Thyroid gland (tissue), 4 donors: ENCODE results near the gene KLHL36. TPM values are rescaled to one million over a fixed set of nuclear protein-coding genes. Genes with fewer than 3 reads are reported as not detected.

Source experiments
- DNase-seq, 2 donors: peaks; one replicate each; pipeline ENCODE4 v3.0.0-alpha.2; 2019
- H3K27ac ChIP-seq, 3 donors: fragments of 200-600 bp; sonication (generic); 1 replicate in 2 of 3; 2 replicates in 1 of 3; pipeline ENCODE4 v1.5.1; 2016 to 2019; ENCODE audit warnings: mild to moderate bottlenecking in 1 of 3, moderate library complexity in 1 of 3
- H3K27me3 ChIP-seq: fragments of 200-600 bp; sonication (generic); one replicate; pipeline ENCODE4 v1.5.1; 2019
- H3K36me3 ChIP-seq, 2 donors: fragments of 200-600 bp; sonication (generic); one replicate each; pipeline ENCODE4 v1.5.1; 2016 to 2019
- H3K4me1 ChIP-seq, 2 donors: fragments of 200-600 bp; sonication (generic); one replicate each; pipeline ENCODE4 v1.5.1; 2017 to 2019
- H3K4me3 ChIP-seq, 3 donors: fragments of 200-600 bp; sonication (generic); replicated peaks in 1 of 3; 1 replicate in 2 of 3; 2 replicates in 1 of 3; pipeline ENCODE4 v1.5.1; 2016; ENCODE audit warnings: mild to moderate bottlenecking in 1 of 3
- H3K9me3 ChIP-seq: fragments of 200-600 bp; sonication (generic); one replicate; pipeline ENCODE4 v1.5.1; 2017
- CTCF ChIP-seq, 6 experiments: fragments of 200-600 bp in 3 of 6; fragments of 450-650 bp in 3 of 6; sonication (generic) in 3 of 6; IDR thresholded peaks; one replicate each; pipeline ENCODE4 v1.5.1; 2016 to 2019; ENCODE audit warnings: antibody characterized with exemption in 6 of 6, mild to moderate bottlenecking in 2 of 6, inconsistent platforms in 1 of 6, moderate library complexity in 1 of 6
- POLR2A ChIP-seq, 2 donors: fragments of 450-650 bp; IDR thresholded peaks; one replicate each; pipeline ENCODE4 v1.6.1; 2017; ENCODE audit warnings: antibody characterized with exemption in 2 of 2, mild to moderate bottlenecking in 2 of 2, moderate library complexity in 1 of 2
- WGBS, 2 donors: methylation state at CpG; one replicate each; pipeline ENCODE4 v1.1.5; 2017; 5-methylcytosine and 5-hydroxymethylcytosine counted together
- intact Hi-C: fragments of 100-400 bp; cut with DNase I; formaldehyde crosslinking; loops from one replicate; pipeline ENCODE4 v1.15.1; 2023
- total RNA-seq, 4 donors: library from RNA; depleted of rRNA; stranded (reverse); fragments of >200 nt; gene quantifications; one replicate each; pipeline ENCODE4 v1.2.3, GENCODE V29; 2016

KLHL36 gene
- total RNA-seq, 4 donors from 2014 or later: 61.7 to 107 (median 78.0) TPM

GRCh38 chr16:84616515-84616914, 31.8 kb upstream of the KLHL36 start:
- TF ChIP-seq POLR2A (IDR thresholded peaks at IDR 0.05) (no peak), CTCF (IDR thresholded peaks at IDR 0.05) (no peak)
- WGBS, 2 donors: 22 to 25% methylated on average over 13 of the region's 13 CpGs

GRCh38 chr16:84617041-84617790, 31.1 kb upstream of the KLHL36 start:
- intact Hi-C loops: loop anchor here (5.0 kb wide), 1 partner anchor 110 kb away; no protein-coding TSS in a partner anchor
- Histone ChIP-seq H3K36me3 (no peaks in the 10 kb centered on the region), H3K27ac (peak overlapping the region; percentile 52 to 75 (median 73)), H3K27me3 (no peaks in the 10 kb centered on the region), H3K9me3 (no peaks in the 10 kb centered on the region), H3K4me3 (peak overlapping the region; percentile 66 to 77 (median 75)), H3K4me1 (peaks cover 24 to 36% of the 10 kb centered on the region in 2 donors)
- TF ChIP-seq CTCF (IDR thresholded peaks at IDR 0.05) (no peak), POLR2A (IDR thresholded peaks at IDR 0.05) (no peak)
- DNase-seq: peak; percentile 44 to 52
- 11 to 15% methylated on average over 10 to 16 of the region's 54 CpGs for WGBS, 2 donors

More at GRCh38 chr16:84616515-84616914, 31.8 kb upstream of the KLHL36 start:
- Histone ChIP-seq H3K36me3 (no peaks in the 10 kb centered on the region), H3K4me1 (peaks cover 24 to 31% of the 10 kb centered on the region in 2 donors), H3K4me3 (peak overlapping the region in 1 of 3 donors; percentile 75), H3K9me3 (no peaks in the 10 kb centered on the region), H3K27me3 (no peaks in the 10 kb centered on the region), H3K27ac (no peak overlapping the region)
- peak; percentile 40 to 47 for DNase-seq
- intact Hi-C loops: loop anchor here (5.0 kb wide), 1 partner anchor 111 kb away; no protein-coding TSS in a partner anchor

GRCh38 chr16:84617791-84618580, 30.3 kb upstream of the KLHL36 start, which contains the start of gene COTL1:
Gene COTL1, minus strand, starts transcription at chr16:84618078. Its CDS starts 164 bp downstream, at chr16:84617914.
- intact Hi-C loops: loop anchor here (5.0 kb wide), 1 partner anchor 109 kb away; no protein-coding TSS in a partner anchor

More at GRCh38 chr16:84617791-84618580, 30.3 kb upstream of the KLHL36 start, which contains the start of gene COTL1:
- Histone ChIP-seq H3K27me3 (no peaks in the 10 kb centered on the region), H3K4me3 (peak within 1 kb of the TSS; percentile 66 to 77 (median 75)), H3K4me1 (peaks cover 24 to 36% of the 10 kb centered on the region in 2 donors), H3K36me3 (no peaks in the 10 kb centered on the region), H3K9me3 (no peaks in the 10 kb centered on the region), H3K27ac (peak within 1 kb of the TSS; percentile 52 to 75 (median 73))
- DNase-seq: peak; percentile 96 to 98
- peak in 1 of 6 experiments; percentile 8 for TF ChIP-seq CTCF (IDR thresholded peaks at IDR 0.05)
- peak; percentile 83 to 97 for TF ChIP-seq POLR2A (IDR thresholded peaks at IDR 0.05)
- WGBS, 2 donors: 1 to 2% methylated on average over 23 to 31 of the region's 76 CpGs
